ENCODE measurements around the gene TRIO.
A peak's percentile ranks its signal among the peaks of the same experiment; 100 is the strongest.

The TRIO gene

GRCh38 chr5:14326035-14326903 lies 183.1 kb downstream of the TRIO start:
- H3K36me3 ChIP-seq (ENCODE audit: insufficient read depth, low read depth, low read length), result peaks cover 19% of the 10 kb centered on the region
- no peak overlapping the region for H3K27ac ChIP-seq (ENCODE audit: low read length)
- peaks cover 10% of the 10 kb centered on the region for H3K4me1 ChIP-seq (ENCODE audit: insufficient read depth, low read length)
- no peaks in the 10 kb centered on the region for H3K27me3 ChIP-seq (ENCODE audit: insufficient read depth, low read length)
- H3K4me3 ChIP-seq (ENCODE audit: low read length), result no peak overlapping the region
- no peaks in the 10 kb centered on the region for H3K9me3 ChIP-seq (ENCODE audit: insufficient read depth, low read depth, low read length)
- no peak overlapping the region for H3K9ac ChIP-seq (ENCODE audit: low read depth, low read length)

GRCh38 chr5:14327624-14328023 lies 184.5 kb downstream of the TRIO start:
- H3K9me3 ChIP-seq (ENCODE audit: insufficient read depth, low read depth, low read length), result no peaks in the 10 kb centered on the region

GRCh38 chr5:14328144-14328543 lies 185.0 kb downstream of the TRIO start:
- Histone ChIP-seq H3K4me3 (ENCODE audit: low read length) (no peak overlapping the region), H3K27me3 (ENCODE audit: insufficient read depth, low read length) (no peaks in the 10 kb centered on the region), H3K9ac (ENCODE audit: low read depth, low read length) (no peak overlapping the region), H3K4me1 (ENCODE audit: insufficient read depth, low read length) (peaks cover 3% of the 10 kb centered on the region), H3K27ac (ENCODE audit: low read length) (no peak overlapping the region), H3K36me3 (ENCODE audit: insufficient read depth, low read depth, low read length) (peaks cover 23% of the 10 kb centered on the region), H3K9me3 (ENCODE audit: insufficient read depth, low read depth, low read length) (no peaks in the 10 kb centered on the region)

More at GRCh38 chr5:14327624-14328023, 184.5 kb downstream of the TRIO start:
- Histone ChIP-seq H3K9ac (ENCODE audit: low read depth, low read length) (no peak overlapping the region), H3K27ac (ENCODE audit: low read length) (no peak overlapping the region), H3K36me3 (ENCODE audit: insufficient read depth, low read depth, low read length) (peaks cover 20% of the 10 kb centered on the region), H3K4me3 (ENCODE audit: low read length) (no peak overlapping the region), H3K4me1 (ENCODE audit: insufficient read depth, low read length) (peaks cover 8% of the 10 kb centered on the region), H3K27me3 (ENCODE audit: insufficient read depth, low read length) (no peaks in the 10 kb centered on the region)

- no peak overlapping the region for H3K4me3 ChIP-seq (ENCODE audit: low read length)
- H3K36me3 ChIP-seq (ENCODE audit: insufficient read depth, low read depth, low read length), result peaks cover 37% of the 10 kb centered on the region
- no peak overlapping the region for H3K9ac ChIP-seq (ENCODE audit: low read depth, low read length)
- no peaks in the 10 kb centered on the region for H3K27me3 ChIP-seq (ENCODE audit: insufficient read depth, low read length)
- H3K27ac ChIP-seq (ENCODE audit: low read length), result no peak overlapping the region
- H3K4me1 ChIP-seq (ENCODE audit: insufficient read depth, low read length), result peaks cover 2% of the 10 kb centered on the region; the same call in 1 of the 2 replicates
- no peaks in the 10 kb centered on the region for H3K9me3 ChIP-seq (ENCODE audit: insufficient read depth, low read depth, low read length)
Observed at GRCh38 chr5:14330291-14330690, 187.1 kb downstream of the TRIO start.

GRCh38 chr5:14330729-14331385 lies 187.7 kb downstream of the TRIO start:
- no peak overlapping the region for H3K9ac ChIP-seq (ENCODE audit: low read depth, low read length)
- H3K36me3 ChIP-seq (ENCODE audit: insufficient read depth, low read depth, low read length), result peaks cover 37% of the 10 kb centered on the region
- H3K4me1 ChIP-seq (ENCODE audit: insufficient read depth, low read length), result peaks cover 2% of the 10 kb centered on the region; the same call in 1 of the 2 replicates
- no peaks in the 10 kb centered on the region for H3K9me3 ChIP-seq (ENCODE audit: insufficient read depth, low read depth, low read length)
- no peaks in the 10 kb centered on the region for H3K27me3 ChIP-seq (ENCODE audit: insufficient read depth, low read length)
- H3K4me3 ChIP-seq (ENCODE audit: low read length), result no peak overlapping the region
- no peak overlapping the region for H3K27ac ChIP-seq (ENCODE audit: low read length)

DNA sequence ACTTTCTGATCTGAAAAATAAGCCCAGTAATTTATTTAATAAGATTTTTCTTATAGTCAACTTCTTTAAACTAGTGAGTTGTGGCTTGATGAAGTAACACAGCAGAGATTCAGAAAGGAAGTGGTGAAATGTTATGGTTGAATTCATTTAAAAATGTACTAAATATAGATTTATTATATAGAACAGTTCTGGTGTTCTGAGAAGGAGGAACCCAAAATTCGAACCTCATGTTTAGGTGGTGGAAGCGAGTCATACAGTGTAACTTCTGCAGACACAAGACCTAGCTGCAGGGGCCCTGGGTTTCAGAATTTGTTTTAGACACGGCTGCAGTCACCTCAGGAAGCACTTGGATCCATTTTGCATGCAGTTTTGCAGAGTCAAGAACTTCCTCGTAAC lies 188.2 kb downstream of the TRIO start:
- H3K9ac ChIP-seq (ENCODE audit: low read depth, low read length), result no peak overlapping the region
- H3K9me3 ChIP-seq (ENCODE audit: insufficient read depth, low read depth, low read length), result no peaks in the 10 kb centered on the region
- no peak overlapping the region for H3K4me3 ChIP-seq (ENCODE audit: low read length)
- no peak overlapping the region for H3K27ac ChIP-seq (ENCODE audit: low read length)
- H3K36me3 ChIP-seq (ENCODE audit: insufficient read depth, low read depth, low read length), result peaks cover 42% of the 10 kb centered on the region
- H3K4me1 ChIP-seq (ENCODE audit: insufficient read depth, low read length), result peaks cover 2% of the 10 kb centered on the region; the same call in 1 of the 2 replicates
- no peaks in the 10 kb centered on the region for H3K27me3 ChIP-seq (ENCODE audit: insufficient read depth, low read length)

- H3K9me3 ChIP-seq (ENCODE audit: insufficient read depth, low read depth, low read length), result no peaks in the 10 kb centered on the region
- H3K27me3 ChIP-seq (ENCODE audit: insufficient read depth, low read length), result no peaks in the 10 kb centered on the region
- H3K4me3 ChIP-seq (ENCODE audit: low read length), result no peak overlapping the region
- peaks cover 2% of the 10 kb centered on the region; the same call in 1 of the 2 replicates for H3K4me1 ChIP-seq (ENCODE audit: insufficient read depth, low read length)
- H3K36me3 ChIP-seq (ENCODE audit: insufficient read depth, low read depth, low read length), result peaks cover 50% of the 10 kb centered on the region
- no peak overlapping the region for H3K27ac ChIP-seq (ENCODE audit: low read length)
- H3K9ac ChIP-seq (ENCODE audit: low read depth, low read length), result no peak overlapping the region
Observed at GRCh38 chr5:14332038-14332631, 189.0 kb downstream of the TRIO start.

- H3K4me1 ChIP-seq (ENCODE audit: insufficient read depth, low read length), result peaks cover 2% of the 10 kb centered on the region; the same call in 1 of the 2 replicates
- peaks cover 56% of the 10 kb centered on the region for H3K36me3 ChIP-seq (ENCODE audit: insufficient read depth, low read depth, low read length)
- H3K4me3 ChIP-seq (ENCODE audit: low read length), result no peak overlapping the region
- H3K9me3 ChIP-seq (ENCODE audit: insufficient read depth, low read depth, low read length), result no peaks in the 10 kb centered on the region
- H3K27ac ChIP-seq (ENCODE audit: low read length), result no peak overlapping the region
- H3K9ac ChIP-seq (ENCODE audit: low read depth, low read length), result no peak overlapping the region
- no peaks in the 10 kb centered on the region for H3K27me3 ChIP-seq (ENCODE audit: insufficient read depth, low read length)
Observed at GRCh38 chr5:14332746-14333145, 189.6 kb downstream of the TRIO start.

DNA sequence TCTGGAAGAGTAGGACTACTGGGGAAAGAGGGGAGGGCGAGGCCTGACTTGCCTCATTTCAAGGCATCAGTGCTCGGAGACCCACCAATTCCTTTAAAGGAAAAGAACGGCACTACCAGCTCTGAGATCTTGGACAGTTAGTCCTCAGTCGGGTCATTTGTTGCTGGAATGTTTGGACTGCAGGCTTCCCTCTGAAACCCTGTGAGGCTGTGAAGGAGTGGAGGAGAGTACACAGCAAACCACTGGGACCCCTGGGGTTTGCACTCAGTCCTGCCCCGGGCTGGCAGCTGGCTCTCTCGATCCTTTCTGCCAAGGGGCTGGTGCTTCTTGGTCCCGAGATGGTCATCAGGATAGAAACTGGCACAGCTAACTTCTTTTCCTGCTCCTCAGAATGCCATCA lies 194.5 kb downstream of the TRIO start:
- no peaks in the 10 kb centered on the region for H3K27me3 ChIP-seq (ENCODE audit: insufficient read depth, low read length)
- H3K27ac ChIP-seq (ENCODE audit: low read length), result no peak overlapping the region
- no peak overlapping the region for H3K4me3 ChIP-seq (ENCODE audit: low read length)
- H3K4me1 ChIP-seq (ENCODE audit: insufficient read depth, low read length), result peaks cover 20% of the 10 kb centered on the region
- peaks cover 46% of the 10 kb centered on the region for H3K36me3 ChIP-seq (ENCODE audit: insufficient read depth, low read depth, low read length)
- no peaks in the 10 kb centered on the region for H3K9me3 ChIP-seq (ENCODE audit: insufficient read depth, low read depth, low read length)
- no peak overlapping the region for H3K9ac ChIP-seq (ENCODE audit: low read depth, low read length)

- Histone ChIP-seq H3K4me1 (ENCODE audit: insufficient read depth, low read length) (peaks cover 27% of the 10 kb centered on the region), H3K36me3 (ENCODE audit: insufficient read depth, low read depth, low read length) (peaks cover 41% of the 10 kb centered on the region), H3K4me3 (ENCODE audit: low read length) (no peak overlapping the region), H3K9me3 (ENCODE audit: insufficient read depth, low read depth, low read length) (no peaks in the 10 kb centered on the region), H3K27me3 (ENCODE audit: insufficient read depth, low read length) (no peaks in the 10 kb centered on the region), H3K9ac (ENCODE audit: low read depth, low read length) (no peak overlapping the region), H3K27ac (ENCODE audit: low read length) (no peak overlapping the region)
Observed at GRCh38 chr5:14339468-14339867, 196.3 kb downstream of the TRIO start.

DNA sequence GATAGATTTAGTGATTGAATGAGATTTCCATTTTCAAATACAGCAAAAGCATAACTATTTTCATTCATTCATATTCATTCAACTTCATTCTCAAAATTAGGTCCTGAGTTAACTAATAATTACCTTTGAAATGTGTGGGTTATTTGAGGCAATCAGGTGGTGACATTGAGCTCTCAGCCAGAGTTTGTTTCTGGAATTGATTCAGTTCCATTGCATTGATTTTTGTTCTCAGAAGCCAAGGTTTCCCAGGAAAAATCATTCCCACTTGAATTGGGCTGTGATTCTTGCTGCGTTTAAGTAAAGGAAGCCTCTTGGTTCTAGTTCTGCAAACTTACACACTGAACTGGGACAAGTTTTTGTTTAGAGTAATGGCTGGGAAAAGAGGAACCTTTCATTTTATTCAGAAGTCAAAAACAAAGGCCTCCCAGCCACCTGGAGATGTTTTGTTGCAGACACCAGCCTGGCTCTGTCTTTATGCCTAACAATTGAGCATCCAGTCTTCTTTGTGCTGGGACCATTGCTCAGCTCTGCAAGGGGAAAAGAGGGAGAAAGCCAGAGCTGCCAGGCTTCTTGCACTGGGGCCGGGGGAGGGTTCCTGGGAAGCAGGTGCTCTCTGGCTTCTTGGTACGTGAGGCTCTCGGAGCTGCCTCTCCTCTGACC lies 198.6 kb downstream of the TRIO start:
- Histone ChIP-seq H3K27me3 (ENCODE audit: insufficient read depth, low read length) (no peaks in the 10 kb centered on the region), H3K27ac (ENCODE audit: low read length) (peak overlapping the region; percentile 68), H3K9me3 (ENCODE audit: insufficient read depth, low read depth, low read length) (no peaks in the 10 kb centered on the region; the same call in 1 of the 2 replicates), H3K4me1 (ENCODE audit: insufficient read depth, low read length) (peaks cover 27% of the 10 kb centered on the region), H3K4me3 (ENCODE audit: low read length) (peak overlapping the region; percentile 40; the same call in 1 of the 2 replicates), H3K9ac (ENCODE audit: low read depth, low read length) (peak overlapping the region; percentile 69; the same call in 1 of the 2 replicates), H3K36me3 (ENCODE audit: insufficient read depth, low read depth, low read length) (peaks cover 46% of the 10 kb centered on the region)
